ENCODE results near the gene PAWR. TPM values are rescaled to one million over a fixed set of nuclear protein-coding genes. Genes with fewer than 3 reads are reported as not detected.

PAWR gene
- total RNA-seq, 1 experiment from 2014 or later, result 176 TPM

- H3K36me3 Mint-ChIP-seq (ENCODE audit: insufficient read depth in 1 of 3, low read depth in 3 of 3), result peaks cover 56 to 71% (median 65%) of the 10 kb centered on the region in 3 experiments
- peaks cover 34% of the 10 kb centered on the region for H3K9me3 ChIP-seq (ENCODE audit: control insufficient read depth, low read depth, low read length)
- WGBS (ENCODE audit: extremely low coverage, insufficient read length, low lambda C conversion rate), result no CpG with 5 or more reads among the region's 2 CpGs
These were observed 131.2 kb downstream of the PAWR start for GRCh38 chr12:79559591-79559990.

More at GRCh38 chr12:79559591-79559990, 131.2 kb downstream of the PAWR start:
- Histone ChIP-seq H3K4me1 (ENCODE audit: insufficient read depth, low read length) (0 out of 2 replicates have a peak, but pooled peaks cover 3% of the 10 kb centered on the region), H2BK20ac (ENCODE audit: low read depth, low read length, poor library complexity, severe bottlenecking) (no peak overlapping the region), H3K23me2 (ENCODE audit: insufficient read length, low read depth, low read length, poor library complexity, severe bottlenecking) (no peaks in the 10 kb centered on the region), H3K18ac (ENCODE audit: insufficient read length, low read depth, low read length) (no peak overlapping the region), H3K4me2 (ENCODE audit: insufficient read depth, insufficient read length, low read length) (no peak overlapping the region), H3K79me1 (ENCODE audit: insufficient read depth, low read depth, low read length, poor library complexity, severe bottlenecking) (no peaks in the 10 kb centered on the region), H3K23ac (ENCODE audit: insufficient read length, low read depth, low read length) (no peak overlapping the region), H3K14ac (ENCODE audit: insufficient read depth, low read length) (no peak overlapping the region), H3K56ac (ENCODE audit: insufficient read length, low read depth, low read length) (no peak overlapping the region), H2AK5ac (ENCODE audit: insufficient read length, low read length) (no peak overlapping the region), H3K27me3 (ENCODE audit: insufficient read depth, low read length) (no peaks in the 10 kb centered on the region), H4K5ac (ENCODE audit: insufficient read length, low read depth, low read length) (no peak overlapping the region), H4K8ac (replicated peaks; ENCODE audit: insufficient read length, low read depth, low read length) (no peak overlapping the region), H2BK15ac (ENCODE audit: low read depth, low read length) (no peak overlapping the region), H3K4ac (ENCODE audit: low read depth, low read length) (no peak overlapping the region), H2BK5ac (ENCODE audit: insufficient read length, low read length) (no peak overlapping the region), H3K9ac (ENCODE audit: extremely low read depth, insufficient read length, low read length) (no peak overlapping the region), H4K91ac (ENCODE audit: insufficient read length, low read depth, low read length) (no peak overlapping the region), H3K79me2 (ENCODE audit: insufficient read depth, low read length) (no peaks in the 10 kb centered on the region), H2BK12ac (ENCODE audit: insufficient read length, low read depth, low read length) (no peak overlapping the region), H4K20me1 (ENCODE audit: control insufficient read depth, insufficient read depth, insufficient read length) (no peaks in the 10 kb centered on the region), H3K27ac (ENCODE audit: insufficient read length, low read depth, low read length) (no peak overlapping the region), H2AFZ (ENCODE audit: low read length) (no peak overlapping the region), H3T11ph (ENCODE audit: low read length) (no peak overlapping the region), H2BK120ac (ENCODE audit: low read depth, low read length, poor library complexity, severe bottlenecking) (no peak overlapping the region)
- Mint-ChIP-seq H3K9me3 (peaks cover 35 to 41% of the 10 kb centered on the region in 2 experiments), H3K4me1 (peaks cover 25 to 26% of the 10 kb centered on the region in 2 experiments), H3K4me3 (no peak overlapping the region), H3K27me3 (ENCODE audit: low read depth) (peaks cover 2% of the 10 kb centered on the region; the same call in 1 of the 2 replicates), H3K27ac (no peak overlapping the region)
- no peak for TF ChIP-seq CTCF (conservative IDR thresholded peaks at IDR 0.05)
- DNase-seq, result no peak
